ENCODE measurements around the gene KLHL29. TPM values are rescaled to one million over a fixed set of nuclear protein-coding genes. Genes with fewer than 3 reads are reported as not detected.

Gene KLHL29
- total and polyA plus RNA-seq, 2 experiments from 2014 or later: 3.8 to 9.9 TPM

DNA sequence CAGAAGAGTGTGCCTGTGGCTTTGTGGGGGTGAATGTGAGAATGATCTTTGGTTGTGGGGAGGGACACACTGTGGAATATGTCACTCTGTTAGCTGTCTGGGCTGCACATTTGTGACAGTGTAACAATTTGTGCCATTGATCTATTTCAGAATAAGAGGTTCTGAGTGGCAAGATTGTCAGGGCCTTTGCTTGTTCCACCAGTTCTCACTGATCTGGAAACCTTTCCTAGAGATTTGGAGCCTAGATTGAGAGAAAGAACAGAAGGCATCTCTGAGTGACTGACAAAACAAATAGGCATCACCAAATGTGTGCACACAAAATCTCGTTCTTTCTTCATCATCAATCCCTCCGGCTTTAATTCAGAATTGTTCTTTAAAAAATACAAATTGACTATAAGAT is 153.6 kb downstream of the KLHL29 start:
- DNase-seq (ENCODE audit: low spot score): no peak
- H3K4me2 ChIP-seq: no peak overlapping the region
- TF ChIP-seq EZH2phosphoT487 (IDR thresholded peaks at IDR 0.05; ENCODE audit: low read depth, severe bottlenecking, unreplicated experiment): no peak
- TF ChIP-seq EZH2 (IDR thresholded peaks at IDR 0.05; ENCODE audit: borderline replicate concordance): no peak
- TF ChIP-seq, protein P1, sequence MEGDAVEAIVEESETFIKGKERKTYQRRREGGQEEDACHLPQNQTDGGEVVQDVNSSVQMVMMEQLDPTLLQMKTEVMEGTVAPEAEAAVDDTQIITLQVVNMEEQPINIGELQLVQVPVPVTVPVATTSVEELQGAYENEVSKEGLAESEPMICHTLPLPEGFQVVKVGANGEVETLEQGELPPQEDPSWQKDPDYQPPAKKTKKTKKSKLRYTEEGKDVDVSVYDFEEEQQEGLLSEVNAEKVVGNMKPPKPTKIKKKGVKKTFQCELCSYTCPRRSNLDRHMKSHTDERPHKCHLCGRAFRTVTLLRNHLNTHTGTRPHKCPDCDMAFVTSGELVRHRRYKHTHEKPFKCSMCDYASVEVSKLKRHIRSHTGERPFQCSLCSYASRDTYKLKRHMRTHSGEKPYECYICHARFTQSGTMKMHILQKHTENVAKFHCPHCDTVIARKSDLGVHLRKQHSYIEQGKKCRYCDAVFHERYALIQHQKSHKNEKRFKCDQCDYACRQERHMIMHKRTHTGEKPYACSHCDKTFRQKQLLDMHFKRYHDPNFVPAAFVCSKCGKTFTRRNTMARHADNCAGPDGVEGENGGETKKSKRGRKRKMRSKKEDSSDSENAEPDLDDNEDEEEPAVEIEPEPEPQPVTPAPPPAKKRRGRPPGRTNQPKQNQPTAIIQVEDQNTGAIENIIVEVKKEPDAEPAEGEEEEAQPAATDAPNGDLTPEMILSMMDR (IDR thresholded peaks at IDR 0.05; ENCODE audit: poor library complexity): no peak
- no peaks in the 10 kb centered on the region for H3K4me1 ChIP-seq (ENCODE audit: insufficient read depth)
- H4K20me1 ChIP-seq (ENCODE audit: insufficient read depth, poor library complexity, severe bottlenecking): no peaks in the 10 kb centered on the region
- H3K27me3 ChIP-seq: no peaks in the 10 kb centered on the region
- no peaks in the 10 kb centered on the region for H3K79me2 ChIP-seq
- no peaks in the 10 kb centered on the region for H3K36me3 ChIP-seq (replicated peaks; ENCODE audit: insufficient read depth, low read depth)
- H3K27ac ChIP-seq: no peak overlapping the region
- 92% methylated on average over 2 of the region's 2 CpGs for WGBS (ENCODE audit: low lambda C conversion rate, missing lambda C conversion rate)
- H3K9me3 ChIP-seq (ENCODE audit: low read depth): no peaks in the 10 kb centered on the region
- no peaks in the 10 kb centered on the region for H3K9me2 ChIP-seq (replicated peaks; ENCODE audit: insufficient read depth)
- H3K4me3 ChIP-seq: no peak overlapping the region
- H2AFZ ChIP-seq: no peak overlapping the region

DNA sequence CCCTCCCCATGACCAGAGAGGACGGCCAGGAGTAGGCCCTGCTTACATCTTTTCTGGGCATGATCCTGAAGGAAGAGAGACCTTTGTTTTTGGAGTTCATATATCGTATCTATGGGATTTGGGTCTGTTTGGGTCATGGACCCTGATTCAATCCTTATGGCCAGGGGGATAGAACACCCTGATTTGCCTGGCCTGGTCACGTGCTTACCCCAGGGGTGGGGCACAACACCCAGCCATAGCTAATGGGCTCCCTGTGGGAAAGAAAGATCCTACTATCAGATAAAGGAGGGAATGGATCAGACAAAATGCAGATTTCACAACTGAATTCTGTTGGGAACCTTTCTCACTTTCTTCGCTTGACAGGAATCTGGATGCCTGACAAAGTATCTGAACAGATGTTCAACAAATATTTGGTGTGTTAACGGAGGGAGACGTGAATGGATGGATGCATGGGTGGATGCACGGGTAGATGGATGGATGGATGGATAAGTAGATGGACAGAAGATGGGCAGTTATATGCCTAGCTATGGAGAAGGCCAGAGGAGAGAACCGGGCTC is 155.9 kb downstream of the KLHL29 start:
- no peak overlapping the region for H3K4me2 ChIP-seq
- WGBS (ENCODE audit: low lambda C conversion rate, missing lambda C conversion rate): 94% methylated on average over 8 of the region's 8 CpGs
- no peak overlapping the region for H2AFZ ChIP-seq
- no peaks in the 10 kb centered on the region for H3K9me2 ChIP-seq (replicated peaks; ENCODE audit: insufficient read depth)
- no peaks in the 10 kb centered on the region for H3K9me3 ChIP-seq (ENCODE audit: low read depth)
- H3K36me3 ChIP-seq (replicated peaks; ENCODE audit: insufficient read depth, low read depth): no peaks in the 10 kb centered on the region
- no peaks in the 10 kb centered on the region for H3K79me2 ChIP-seq
- H3K27me3 ChIP-seq: no peaks in the 10 kb centered on the region
- no peak for DNase-seq (ENCODE audit: low spot score)
- no peaks in the 10 kb centered on the region for H4K20me1 ChIP-seq (ENCODE audit: insufficient read depth, poor library complexity, severe bottlenecking)
- TF ChIP-seq EZH2 (IDR thresholded peaks at IDR 0.05; ENCODE audit: borderline replicate concordance): no peak
- no peak for TF ChIP-seq EZH2phosphoT487 (IDR thresholded peaks at IDR 0.05; ENCODE audit: low read depth, severe bottlenecking, unreplicated experiment)
- peaks cover 5% of the 10 kb centered on the region for H3K4me1 ChIP-seq (ENCODE audit: insufficient read depth)
- H3K27ac ChIP-seq: no peak overlapping the region
- H3K4me3 ChIP-seq: no peak overlapping the region

DNA sequence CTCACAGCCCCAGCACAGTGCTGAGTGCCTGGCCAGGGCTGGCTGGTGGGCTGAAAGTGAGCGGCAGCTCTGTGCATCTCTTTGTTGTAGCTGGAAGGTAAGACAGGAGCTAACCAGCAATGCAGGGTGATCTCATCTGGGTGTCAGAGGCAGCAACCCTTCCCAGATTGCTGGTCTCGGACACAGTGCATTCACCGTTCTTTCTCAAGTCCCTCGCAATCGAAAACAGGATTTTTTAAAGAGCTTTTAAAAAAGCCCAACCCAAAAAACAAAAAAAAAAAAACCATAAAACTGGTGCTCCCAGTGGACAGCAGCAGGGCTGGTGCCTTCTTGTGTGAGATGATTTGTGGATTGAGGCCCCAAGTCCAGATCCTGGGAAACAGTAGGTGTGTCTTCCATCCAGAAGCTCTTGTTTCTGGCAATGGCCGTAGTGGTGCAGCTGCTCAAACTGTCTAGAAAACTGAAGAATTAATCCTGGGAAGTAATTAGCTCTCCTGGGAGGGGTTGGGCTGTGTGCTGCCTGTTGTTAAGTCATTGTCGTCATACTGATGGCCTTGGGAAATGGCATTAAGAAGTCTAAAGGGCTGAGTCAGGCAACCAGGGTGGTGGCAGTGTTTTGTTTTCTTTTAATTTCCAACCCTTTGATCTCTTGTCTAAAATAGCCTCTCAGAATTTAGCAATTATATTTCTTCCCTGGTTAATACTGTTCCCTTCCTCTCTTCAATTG is 156.7 kb downstream of the KLHL29 start:
- TF ChIP-seq EZH2phosphoT487 (IDR thresholded peaks at IDR 0.05; ENCODE audit: low read depth, severe bottlenecking, unreplicated experiment): no peak
- TF ChIP-seq, protein P1 (IDR thresholded peaks at IDR 0.05; ENCODE audit: poor library complexity): no peak
- no peak for TF ChIP-seq EZH2 (IDR thresholded peaks at IDR 0.05; ENCODE audit: borderline replicate concordance)
- Histone ChIP-seq H3K36me3 (replicated peaks; ENCODE audit: insufficient read depth, low read depth) (no peaks in the 10 kb centered on the region), H4K20me1 (ENCODE audit: insufficient read depth, poor library complexity, severe bottlenecking) (no peaks in the 10 kb centered on the region), H2AFZ (no peak overlapping the region), H3K4me2 (no peak overlapping the region), H3K9me2 (replicated peaks; ENCODE audit: insufficient read depth) (no peaks in the 10 kb centered on the region), H3K79me2 (no peaks in the 10 kb centered on the region), H3K9me3 (ENCODE audit: low read depth) (no peaks in the 10 kb centered on the region), H3K27ac (no peak overlapping the region), H3K4me3 (no peak overlapping the region), H3K27me3 (no peaks in the 10 kb centered on the region), H3K4me1 (ENCODE audit: insufficient read depth) (peaks cover 5% of the 10 kb centered on the region)
- DNase-seq (ENCODE audit: low spot score): peak; percentile 27
- WGBS (ENCODE audit: low lambda C conversion rate, missing lambda C conversion rate): 75% methylated on average over 7 of the region's 7 CpGs

DNA sequence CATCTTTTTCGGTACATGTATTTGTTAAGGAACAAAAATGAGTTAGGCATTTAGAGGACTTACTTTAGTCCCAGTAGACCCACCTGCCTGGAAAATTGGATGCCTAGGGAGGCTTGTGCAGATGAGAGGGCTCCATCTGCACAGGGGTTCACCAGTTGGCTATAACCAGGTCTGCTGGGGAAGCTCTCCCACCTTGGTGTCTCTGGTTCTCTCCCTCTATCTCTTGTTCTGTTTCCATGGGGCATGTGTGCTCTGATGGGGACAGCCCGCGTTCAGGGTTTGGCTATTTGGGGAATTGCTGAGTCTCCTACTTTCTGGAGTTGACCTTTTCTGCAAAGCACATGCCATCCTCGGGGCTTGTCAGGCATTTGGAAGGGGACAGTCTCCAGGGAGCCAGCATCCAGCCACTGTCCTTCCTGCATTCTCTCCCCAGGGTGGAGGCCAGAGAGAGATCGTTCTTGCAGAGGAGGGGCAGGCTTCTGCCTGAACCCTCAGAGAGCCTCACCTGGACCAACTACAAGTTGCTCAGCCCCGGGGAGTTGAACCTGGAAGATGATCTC is 157.3 kb downstream of the KLHL29 start:
- Histone ChIP-seq H3K27ac (no peak overlapping the region), H3K9me2 (replicated peaks; ENCODE audit: insufficient read depth) (no peaks in the 10 kb centered on the region), H3K36me3 (replicated peaks; ENCODE audit: insufficient read depth, low read depth) (no peaks in the 10 kb centered on the region), H3K4me1 (ENCODE audit: insufficient read depth) (peaks cover 5% of the 10 kb centered on the region), H2AFZ (no peak overlapping the region), H3K9me3 (ENCODE audit: low read depth) (no peaks in the 10 kb centered on the region), H3K79me2 (no peaks in the 10 kb centered on the region), H4K20me1 (ENCODE audit: insufficient read depth, poor library complexity, severe bottlenecking) (no peaks in the 10 kb centered on the region), H3K4me2 (no peak overlapping the region), H3K27me3 (no peaks in the 10 kb centered on the region), H3K4me3 (no peak overlapping the region)
- TF ChIP-seq EZH2phosphoT487 (IDR thresholded peaks at IDR 0.05; ENCODE audit: low read depth, severe bottlenecking, unreplicated experiment): no peak
- TF ChIP-seq, protein P1 (IDR thresholded peaks at IDR 0.05; ENCODE audit: poor library complexity): no peak
- TF ChIP-seq EZH2 (IDR thresholded peaks at IDR 0.05; ENCODE audit: borderline replicate concordance): no peak
- 87% methylated on average over 6 of the region's 6 CpGs for WGBS (ENCODE audit: low lambda C conversion rate, missing lambda C conversion rate)
- no peak for DNase-seq (ENCODE audit: low spot score)

Data from hepatocyte (in vitro differentiated cells).